LoVo (cell line): ENCODE results near the gene GALNT17.
A peak's percentile ranks its signal among the peaks of the same experiment; 100 is the strongest.
"Not testable (repeated sequence)": the region's sequence is repeated elsewhere in the genome, so short reads cannot be mapped to it uniquely, and the experiment has no call there.

Source experiments
- DNase-seq: peaks from one replicate; pipeline ENCODE4 v3.0.0-alpha.2; 2016; ENCODE audit warnings: low spot score

The GALNT17 gene

DNA sequence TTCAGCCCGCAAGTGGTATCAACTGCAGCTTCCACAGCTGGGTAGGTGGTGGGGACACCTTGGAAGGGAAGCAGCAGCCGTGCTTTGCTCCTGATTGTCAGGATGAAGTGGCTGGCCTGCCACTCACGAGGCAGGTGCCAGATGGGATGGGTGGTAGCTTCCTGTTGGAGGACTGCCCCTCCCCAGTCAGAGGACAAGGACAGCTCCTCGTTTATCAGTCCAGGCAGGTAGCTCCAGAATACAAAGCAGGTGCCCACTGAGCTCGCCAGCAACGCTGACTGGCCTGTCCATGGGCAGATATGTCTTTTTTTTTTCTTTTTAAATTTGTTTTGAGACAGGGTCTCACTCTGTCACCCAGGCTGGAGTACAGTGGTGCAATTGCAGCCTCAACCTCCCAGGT lies 431.3 kb downstream of the GALNT17 start:
- no peak for DNase-seq

GRCh38 chr7:71566376-71566775 lies 434.4 kb downstream of the GALNT17 start:
- DNase-seq, result no peak

DNA sequence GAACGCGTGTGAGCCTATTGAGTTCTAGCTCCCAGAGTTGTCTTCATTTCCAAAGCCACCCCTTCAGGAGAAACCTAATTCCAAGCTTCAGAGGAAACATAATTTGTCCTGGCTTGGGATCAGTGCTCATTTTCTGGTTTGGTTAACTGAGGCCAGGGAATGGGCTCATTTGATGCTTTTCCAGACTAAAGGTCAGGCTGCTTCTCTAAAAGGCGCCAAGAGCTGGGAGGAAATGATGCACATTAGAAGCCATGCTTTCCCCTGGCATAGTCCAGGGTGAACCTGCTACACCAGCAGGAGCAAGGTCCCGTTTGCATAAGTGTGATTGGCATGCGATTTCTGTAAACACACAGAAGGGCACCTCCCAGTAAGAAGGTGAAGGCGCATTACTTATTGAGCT lies 435.0 kb downstream of the GALNT17 start:
- no peak for DNase-seq

DNA sequence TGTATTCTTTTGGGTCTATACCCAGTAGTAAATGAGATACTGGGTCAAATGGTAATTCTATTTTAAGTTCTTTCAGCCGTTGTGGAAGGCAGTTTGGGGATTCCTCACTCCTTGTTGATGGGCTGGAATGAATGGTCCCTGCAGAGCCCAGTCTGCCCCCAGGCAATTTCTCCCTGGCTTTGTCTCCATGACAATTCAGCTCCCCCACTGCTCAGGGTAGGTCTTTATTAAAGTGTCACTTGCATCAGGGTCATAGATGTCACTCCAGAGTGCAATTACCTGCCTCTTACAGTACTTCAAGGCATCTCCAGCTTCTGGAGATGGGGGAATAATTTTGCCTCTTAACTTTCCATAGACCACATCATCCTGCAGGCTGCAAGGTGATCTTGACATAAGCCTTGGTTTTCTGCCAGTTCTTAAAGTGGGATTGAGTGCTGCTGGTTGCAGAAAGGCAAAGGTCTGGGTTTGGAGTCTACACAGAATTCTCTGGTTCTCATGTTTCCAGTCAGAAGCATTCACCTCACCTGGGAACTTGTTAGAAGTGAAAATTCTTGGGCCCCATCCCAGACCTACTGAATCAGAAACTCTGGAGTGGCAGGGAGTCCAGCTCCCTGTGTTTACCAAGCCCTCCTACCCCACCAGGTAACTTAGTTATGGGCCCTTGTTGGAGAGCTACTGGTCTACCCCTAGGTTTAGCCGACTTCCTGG lies 442.4 kb downstream of the GALNT17 start:
- no peak for DNase-seq

- DNase-seq, result no peak
Measured at GRCh38 chr7:71580027-71580426, 448.1 kb downstream of the GALNT17 start.

DNA sequence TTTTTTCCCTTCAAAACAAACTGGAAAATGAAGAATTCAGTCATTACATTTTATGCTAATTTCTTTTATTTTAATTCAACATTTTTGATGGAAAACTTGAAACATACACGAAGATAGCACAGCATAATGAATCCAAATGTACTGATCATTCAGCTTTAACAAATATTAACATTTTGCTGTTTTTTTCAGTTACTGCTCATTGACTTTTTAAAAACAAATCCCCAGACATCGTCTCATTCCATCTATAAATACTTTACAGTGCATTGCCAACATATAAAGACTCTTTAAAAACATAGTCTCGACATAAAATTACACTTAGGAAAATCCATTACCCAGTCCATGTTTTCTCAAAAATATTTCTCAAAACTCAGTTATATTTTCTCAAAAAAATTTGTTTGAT lies 452.3 kb downstream of the GALNT17 start:
- no peak for DNase-seq

GRCh38 chr7:71591876-71592275 lies 459.9 kb downstream of the GALNT17 start:
- DNase-seq, result no peak

DNA sequence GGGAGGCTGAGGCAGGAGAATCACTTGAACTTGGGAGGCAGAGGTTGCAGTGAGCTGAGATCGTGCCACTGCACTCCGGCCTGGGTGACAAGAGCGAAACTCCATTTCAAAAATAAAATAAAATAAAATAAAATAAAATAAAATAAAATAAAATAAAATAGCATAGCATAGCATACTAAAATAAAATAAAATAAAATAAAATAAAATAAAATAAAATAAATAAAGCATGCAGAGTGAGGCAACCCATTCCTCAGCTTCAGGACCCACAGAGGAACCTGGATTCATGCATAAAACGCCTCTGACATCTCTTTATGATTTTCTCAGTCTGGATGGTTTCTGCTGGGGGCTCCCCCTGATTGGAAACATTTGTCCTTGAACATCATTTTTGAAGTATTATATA lies 460.4 kb downstream of the GALNT17 start:
- not testable (repeated sequence) for DNase-seq

DNA sequence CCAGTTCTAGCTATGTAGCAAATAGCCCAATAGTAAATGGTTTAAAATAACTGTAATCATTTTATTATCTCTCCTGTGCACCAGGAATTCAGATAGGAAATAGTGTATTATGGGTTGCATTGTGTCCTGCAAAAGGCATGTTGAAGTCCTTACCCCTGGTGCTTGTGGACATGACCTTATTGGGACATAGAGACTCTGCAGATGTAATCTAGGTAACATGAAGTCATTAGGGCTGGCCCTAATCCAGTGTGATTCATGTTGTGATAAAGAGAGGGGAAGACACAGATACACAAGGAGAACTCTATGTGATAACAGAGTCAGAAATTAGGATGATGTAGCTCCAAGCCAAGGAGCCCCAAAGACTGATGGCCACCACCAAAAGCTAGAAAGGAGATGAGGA lies 462.8 kb downstream of the GALNT17 start:
- DNase-seq, result no peak

DNA sequence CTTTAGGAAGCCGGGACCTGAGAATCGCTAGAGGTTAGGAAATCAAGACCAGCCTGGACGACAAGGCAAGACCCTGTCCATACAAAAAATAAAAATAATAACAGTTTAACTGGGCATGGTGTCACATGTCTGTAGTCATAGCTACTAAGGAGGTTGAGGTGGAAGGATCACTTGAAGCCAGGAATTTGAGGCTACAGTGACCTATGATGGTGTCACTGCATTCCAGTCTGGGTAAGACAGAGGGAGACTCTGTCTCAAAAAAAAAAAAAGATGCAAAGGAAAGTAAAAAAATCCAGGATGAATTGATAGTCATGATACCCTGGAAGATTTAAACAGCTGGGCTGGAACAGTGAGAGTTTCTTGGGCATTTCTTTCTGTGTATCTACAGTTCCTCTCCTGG lies 463.2 kb downstream of the GALNT17 start:
- no peak for DNase-seq

GRCh38 chr7:71598553-71598952 lies 466.6 kb downstream of the GALNT17 start:
- DNase-seq, result no peak

DNA sequence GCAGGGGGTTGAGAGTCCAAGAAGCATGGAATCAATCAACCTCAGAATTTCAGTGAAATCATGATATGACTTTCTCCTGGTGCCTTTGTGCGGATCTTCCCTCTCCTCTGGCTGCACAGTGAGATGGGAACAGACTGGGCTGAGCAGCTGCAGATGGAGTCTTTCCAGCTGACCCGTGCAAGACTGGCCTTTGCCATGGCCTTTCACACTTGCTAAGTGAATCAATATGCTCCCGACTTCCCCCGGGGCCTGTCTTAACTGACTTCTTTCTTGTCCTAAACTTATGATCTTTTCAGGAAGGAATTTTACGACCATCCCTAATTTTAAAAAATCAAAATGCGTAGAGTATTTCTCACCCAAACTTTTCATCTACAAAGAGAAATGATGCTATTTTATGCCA lies 469.9 kb downstream of the GALNT17 start:
- no peak for DNase-seq

DNA sequence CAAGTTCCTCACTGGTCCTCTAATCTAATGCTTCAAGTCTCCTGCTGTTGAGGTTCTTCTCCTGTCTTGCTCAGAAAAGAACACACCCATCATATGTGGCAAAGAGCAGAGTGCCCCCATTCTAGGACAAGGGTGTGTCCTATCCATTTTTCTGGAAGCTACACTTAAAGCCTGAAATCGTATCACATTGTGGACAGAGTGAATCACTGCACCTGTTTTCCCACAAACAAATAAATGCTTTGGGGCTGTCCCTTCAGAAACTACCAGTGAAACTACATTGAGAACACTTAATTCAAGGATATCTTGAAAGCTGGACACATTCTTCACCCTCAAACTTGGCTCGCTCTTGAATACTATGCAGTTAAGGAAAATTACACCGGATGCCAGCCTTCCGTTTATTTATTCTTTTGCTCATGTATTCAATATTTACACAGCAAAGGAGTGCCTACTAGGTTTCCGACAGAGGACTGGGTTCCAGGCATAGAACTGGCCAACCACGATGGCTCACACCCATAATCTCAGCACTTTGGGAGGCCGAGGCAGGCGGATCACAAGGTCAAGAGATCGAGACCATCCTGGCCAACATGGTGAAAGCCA lies 473.0 kb downstream of the GALNT17 start:
- DNase-seq, result no peak

DNA sequence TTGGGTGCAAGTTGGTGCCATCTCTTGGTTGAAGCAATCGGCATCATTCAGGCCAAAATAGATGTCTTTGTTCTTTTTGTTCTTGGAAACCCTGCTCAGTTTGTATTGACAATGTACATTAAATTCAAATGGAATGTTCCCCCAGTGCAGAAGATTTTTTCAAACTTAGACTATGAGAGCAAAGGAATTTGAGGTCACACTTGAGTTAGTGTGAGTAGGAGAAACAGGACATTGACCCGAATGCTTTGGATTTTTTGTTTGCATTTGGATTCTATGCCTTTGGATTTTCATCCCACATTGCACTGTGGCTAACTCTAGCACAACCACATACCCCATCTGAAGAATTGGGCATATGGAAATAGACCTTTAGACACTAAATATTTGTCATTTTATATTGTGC lies 480.0 kb downstream of the GALNT17 start:
- DNase-seq, result no peak

DNA sequence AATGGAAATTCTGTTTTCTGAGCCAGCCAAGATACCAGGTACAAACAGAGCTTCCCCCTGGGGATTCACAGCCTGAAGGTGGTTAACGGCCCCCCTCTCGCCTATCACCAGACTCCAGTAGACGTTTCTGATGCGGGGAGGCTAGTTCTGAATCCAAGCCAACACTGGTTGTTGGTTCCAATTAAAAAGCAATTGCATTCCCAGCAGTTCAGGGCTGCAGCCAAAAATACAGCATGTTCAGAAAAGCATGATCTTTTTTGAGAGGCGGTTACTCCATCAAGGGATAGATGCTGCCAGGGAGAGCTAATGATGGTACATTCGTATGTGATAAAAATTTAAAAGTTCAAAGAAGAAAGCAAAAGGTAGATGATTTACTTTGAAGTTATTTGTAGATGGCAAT lies 481.0 kb downstream of the GALNT17 start:
- DNase-seq, result no peak

DNA sequence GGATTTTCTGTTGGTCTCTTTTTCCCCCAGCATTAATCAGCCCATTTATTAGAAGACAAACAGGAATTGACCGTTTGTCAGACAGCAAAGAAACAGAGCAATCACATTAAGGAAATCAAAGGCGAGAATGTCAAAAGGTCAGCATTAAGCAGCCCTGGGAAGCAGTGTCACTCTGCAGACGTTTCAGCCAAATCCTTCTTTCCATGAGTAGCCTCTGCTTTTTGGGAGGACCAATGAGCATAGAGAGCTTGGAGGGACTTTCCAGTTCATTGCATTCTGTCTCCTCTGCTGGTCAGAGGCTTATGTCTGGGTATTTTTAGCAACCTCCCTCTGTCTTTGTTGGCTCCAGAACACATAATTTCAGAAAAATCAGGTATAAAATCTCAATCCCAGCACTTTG lies 481.4 kb downstream of the GALNT17 start:
- DNase-seq, result no peak

- DNase-seq, result no peak
Measured at GRCh38 chr7:71615017-71615416, 483.1 kb downstream of the GALNT17 start.

DNA sequence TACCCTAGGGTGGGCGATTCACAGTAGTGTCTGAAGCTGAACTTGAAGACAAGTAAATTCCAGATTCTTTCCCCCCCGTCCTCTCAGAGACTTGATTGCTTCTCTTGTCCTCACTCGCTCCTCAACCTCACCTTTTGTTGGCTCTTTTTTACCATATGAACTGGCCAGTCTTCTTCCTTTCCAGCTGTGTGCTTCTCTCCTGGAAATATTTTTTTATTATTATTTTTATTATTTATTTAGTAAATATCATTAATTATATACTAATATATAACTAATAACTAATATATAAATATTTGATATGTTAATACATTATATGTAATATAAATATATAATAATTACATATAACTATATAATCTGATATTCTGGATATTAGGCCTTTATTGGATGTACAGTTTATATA lies 484.3 kb downstream of the GALNT17 start:
- DNase-seq, result no peak

- no peak for DNase-seq
Measured at GRCh38 chr7:71618278-71618677, 486.3 kb downstream of the GALNT17 start.

DNA sequence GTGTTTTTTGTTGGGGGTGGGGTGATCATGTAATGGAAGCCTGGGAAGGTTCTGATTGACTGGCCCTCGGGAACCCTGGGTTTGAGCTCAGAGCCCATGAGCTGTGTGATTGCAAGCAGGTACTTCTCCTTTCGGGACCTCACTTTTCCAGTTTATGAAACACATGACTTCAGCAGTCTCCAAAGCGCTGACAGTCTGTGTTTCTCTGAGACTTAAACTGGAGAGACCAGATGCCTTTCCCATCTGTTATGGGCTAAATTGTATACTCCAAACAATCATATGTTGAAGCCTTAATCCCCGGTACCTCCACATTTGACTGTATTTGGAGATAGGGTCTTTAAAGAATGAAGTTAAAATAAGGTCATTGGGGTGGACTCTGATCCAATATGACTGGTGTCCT lies 493.6 kb downstream of the GALNT17 start:
- no peak for DNase-seq

DNA sequence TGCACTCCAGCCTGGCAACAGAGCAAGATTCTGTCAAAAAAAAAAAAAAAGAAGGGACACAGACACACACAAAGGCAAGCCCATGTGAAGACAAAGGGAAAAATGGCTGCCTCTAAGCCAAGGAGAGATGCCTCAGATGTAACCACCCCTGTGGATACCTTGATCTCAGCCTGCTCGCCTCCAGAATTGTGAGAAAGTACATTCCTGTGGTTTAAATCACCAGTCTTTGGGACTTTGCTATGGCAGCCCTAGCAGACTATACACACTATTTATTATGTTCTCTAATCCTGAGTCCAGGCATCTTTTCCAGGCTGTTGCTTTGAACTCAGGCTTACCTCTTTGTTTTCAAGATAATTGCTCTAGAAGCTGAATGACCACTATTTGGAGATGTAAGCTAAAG lies 494.3 kb downstream of the GALNT17 start:
- DNase-seq, result no peak

DNA sequence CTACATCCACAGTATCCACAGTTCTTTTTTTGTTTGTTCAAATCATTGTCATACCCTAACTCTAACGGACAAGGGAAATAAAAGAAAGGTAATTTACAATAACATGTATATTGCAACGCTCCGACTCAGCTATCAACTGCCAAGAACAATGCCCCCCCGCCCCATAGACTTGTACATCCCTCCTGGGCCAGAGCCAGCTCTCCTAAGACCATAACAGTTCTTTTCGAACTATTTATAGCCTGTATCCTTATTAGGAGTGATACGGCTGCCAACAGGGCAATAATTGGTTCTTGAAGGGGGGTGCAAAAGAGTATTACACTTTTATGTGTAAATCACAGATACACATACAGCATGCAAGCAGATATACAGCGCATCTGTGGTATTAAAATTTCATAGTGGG lies 495.7 kb downstream of the GALNT17 start:
- DNase-seq, result no peak

DNA sequence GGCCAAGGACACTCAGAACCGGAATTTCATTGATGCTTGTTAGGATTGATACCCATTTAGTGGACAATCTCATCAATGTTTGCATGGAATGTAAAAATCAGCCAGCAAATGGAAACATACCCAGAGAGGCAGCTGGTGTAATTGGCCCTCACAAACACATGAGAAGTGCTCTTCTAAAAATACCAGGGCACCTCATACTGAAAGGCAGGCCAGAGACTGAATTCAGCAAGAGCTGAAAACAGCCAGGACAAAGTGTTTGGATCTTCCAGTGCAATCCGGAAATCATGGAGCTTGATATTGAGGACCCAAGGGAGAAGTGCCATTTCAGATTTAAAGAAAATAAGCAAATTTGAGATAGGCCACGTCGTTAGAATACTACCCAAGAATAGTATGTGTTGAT lies 498.6 kb downstream of the GALNT17 start:
- DNase-seq, result no peak

DNA sequence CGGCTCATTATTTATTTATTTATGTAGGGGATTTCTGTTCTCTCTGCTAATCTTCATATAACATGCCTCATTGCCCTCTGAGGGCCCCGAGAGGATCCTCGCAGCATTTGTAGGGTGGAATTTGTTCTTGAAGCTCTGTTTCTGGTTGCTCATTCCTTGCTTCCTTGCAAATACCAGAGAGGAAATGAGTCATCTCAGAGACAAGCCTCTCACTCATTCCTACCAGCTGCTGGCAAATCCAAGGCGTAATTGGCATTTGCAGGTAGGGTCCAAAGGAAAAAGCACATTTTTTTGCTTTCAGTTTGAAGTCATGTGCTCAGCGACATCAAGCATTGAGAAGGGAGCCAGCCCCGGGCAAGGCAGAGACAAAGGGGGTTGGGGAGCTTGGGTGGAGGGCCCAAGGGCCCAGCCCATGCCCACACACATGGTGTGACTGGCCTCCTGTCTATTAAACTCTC lies 501.6 kb downstream of the GALNT17 start:
- DNase-seq, result peak; percentile 72
